Measurements from ENCODE around the gene RSBN1L.
"Not testable (repeated sequence)": the region's sequence is repeated elsewhere in the genome, so short reads cannot be mapped to it uniquely, and the experiment has no call there.

RSBN1L gene

DNA sequence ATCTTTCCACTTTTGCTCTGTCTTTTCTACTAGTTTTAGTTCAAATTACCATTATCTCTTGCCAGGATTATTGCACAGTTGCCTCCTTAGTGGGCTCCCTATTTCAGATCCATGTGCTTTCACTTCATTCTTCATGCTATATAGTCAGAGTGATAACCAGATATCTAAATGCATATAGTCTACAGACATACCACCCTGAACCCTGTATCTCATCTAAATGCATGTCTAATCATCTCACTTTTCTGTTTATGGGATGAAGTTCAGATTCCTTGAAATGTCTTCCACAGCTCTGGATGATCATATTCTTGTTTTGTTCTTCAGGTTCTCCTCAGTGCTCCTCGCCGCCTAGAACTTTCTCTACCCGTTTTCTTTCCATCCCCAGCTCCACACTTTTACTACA lies 13.8 kb downstream of the RSBN1L start:
- DNase-seq (ENCODE audit: low read depth), result no peak
- TF ChIP-seq, protein P1, sequence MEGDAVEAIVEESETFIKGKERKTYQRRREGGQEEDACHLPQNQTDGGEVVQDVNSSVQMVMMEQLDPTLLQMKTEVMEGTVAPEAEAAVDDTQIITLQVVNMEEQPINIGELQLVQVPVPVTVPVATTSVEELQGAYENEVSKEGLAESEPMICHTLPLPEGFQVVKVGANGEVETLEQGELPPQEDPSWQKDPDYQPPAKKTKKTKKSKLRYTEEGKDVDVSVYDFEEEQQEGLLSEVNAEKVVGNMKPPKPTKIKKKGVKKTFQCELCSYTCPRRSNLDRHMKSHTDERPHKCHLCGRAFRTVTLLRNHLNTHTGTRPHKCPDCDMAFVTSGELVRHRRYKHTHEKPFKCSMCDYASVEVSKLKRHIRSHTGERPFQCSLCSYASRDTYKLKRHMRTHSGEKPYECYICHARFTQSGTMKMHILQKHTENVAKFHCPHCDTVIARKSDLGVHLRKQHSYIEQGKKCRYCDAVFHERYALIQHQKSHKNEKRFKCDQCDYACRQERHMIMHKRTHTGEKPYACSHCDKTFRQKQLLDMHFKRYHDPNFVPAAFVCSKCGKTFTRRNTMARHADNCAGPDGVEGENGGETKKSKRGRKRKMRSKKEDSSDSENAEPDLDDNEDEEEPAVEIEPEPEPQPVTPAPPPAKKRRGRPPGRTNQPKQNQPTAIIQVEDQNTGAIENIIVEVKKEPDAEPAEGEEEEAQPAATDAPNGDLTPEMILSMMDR (IDR thresholded peaks at IDR 0.05; ENCODE audit: insufficient read depth, low read depth, low read length, missing control alignments), result no peak

DNA sequence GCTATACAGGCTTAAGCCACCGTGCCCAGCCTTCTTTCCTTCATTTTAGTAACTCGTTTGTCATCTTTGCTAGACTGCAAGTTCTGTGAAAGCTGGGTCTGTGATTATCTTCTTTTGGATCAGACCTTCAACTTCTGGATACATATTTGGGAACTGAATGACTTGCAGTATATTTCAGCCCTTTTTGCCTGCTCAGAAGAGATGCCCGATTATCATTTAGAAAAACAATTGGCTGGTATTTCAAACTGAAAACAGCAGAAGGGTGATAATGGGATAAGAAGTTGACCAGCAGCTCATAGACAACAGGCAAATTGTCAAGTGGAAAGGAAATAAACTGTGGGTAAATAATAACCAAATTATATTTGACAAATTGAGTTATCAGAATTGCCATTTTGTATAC lies 14.6 kb downstream of the RSBN1L start:
- TF ChIP-seq, protein P1 (IDR thresholded peaks at IDR 0.05; ENCODE audit: insufficient read depth, low read depth, low read length, missing control alignments), result no peak
- no peak for DNase-seq (ENCODE audit: low read depth)
- no peak overlapping the region for H3K4me3 ChIP-seq (ENCODE audit: low read length)

More for the DNA sequence above, 13.8 kb downstream of the RSBN1L start:
- H3K4me3 ChIP-seq (ENCODE audit: low read length), result no peak overlapping the region

DNA sequence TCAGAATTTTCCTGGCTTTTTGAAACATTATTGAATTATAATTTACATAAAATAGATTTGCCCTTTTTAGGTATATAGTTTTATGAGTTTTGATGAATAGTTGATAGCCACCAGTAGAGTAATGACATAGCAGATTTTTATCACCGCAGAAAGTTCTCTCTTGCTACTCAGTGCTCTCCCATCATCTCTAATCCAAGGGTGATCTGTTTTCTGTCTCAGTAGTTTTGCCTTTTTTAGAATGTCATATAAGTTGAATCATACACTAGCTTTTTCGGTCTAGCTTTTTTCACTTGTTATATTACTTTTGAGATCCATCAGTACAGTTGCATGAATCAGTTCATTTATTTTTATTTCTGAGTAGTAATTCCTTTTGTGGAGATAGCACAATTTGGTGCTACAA lies 17.9 kb downstream of the RSBN1L start:
- H3K4me3 ChIP-seq (ENCODE audit: low read length), result no peak overlapping the region
- TF ChIP-seq, protein P1 (IDR thresholded peaks at IDR 0.05; ENCODE audit: insufficient read depth, low read depth, low read length, missing control alignments), result no peak
- no peak for DNase-seq (ENCODE audit: low read depth)

DNA sequence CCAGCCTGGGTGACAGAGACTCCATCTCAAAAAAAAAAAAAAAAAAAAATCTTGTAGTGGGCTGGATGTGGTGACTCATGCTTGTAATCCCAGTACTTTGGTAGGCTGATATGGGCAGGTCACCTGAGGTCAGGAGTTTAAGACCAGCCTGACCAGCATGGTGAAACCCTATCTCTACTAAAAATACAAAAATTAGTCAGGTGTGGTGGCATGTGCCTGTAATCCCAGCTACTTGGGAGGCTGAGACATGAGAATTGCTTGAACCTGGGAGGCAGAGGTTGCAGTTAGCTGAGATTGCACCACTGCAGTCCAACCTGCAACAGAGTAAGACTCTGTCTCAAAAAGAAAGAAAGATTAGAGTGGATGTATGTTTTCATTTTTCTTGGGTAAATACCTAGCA lies 18.7 kb downstream of the RSBN1L start:
- not testable (repeated sequence) for H3K4me3 ChIP-seq (ENCODE audit: low read length); DNase-seq (ENCODE audit: low read depth)

DNA sequence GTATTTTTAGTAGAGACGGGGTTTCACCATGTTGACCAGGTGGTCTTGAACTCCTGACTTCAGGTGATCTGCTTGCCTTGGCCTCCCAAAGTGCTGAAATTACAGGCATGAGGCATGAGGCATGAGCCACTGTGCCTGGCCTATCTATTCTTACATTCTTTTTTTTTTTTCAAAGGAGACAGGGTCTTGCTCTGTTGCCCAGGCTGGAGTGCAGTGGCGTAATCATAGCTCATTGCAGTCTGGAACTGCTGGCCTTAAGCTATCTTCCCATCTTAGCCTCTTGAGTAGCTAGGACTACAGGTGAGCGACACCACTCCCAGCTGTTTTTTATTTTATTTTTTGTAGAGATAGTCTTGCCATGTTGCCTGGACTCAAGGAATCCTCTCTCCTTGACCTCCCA lies 20.5 kb downstream of the RSBN1L start:
- DNase-seq (ENCODE audit: low read depth), result no peak
- TF ChIP-seq, protein P1 (IDR thresholded peaks at IDR 0.05; ENCODE audit: insufficient read depth, low read depth, low read length, missing control alignments), result no peak
- no peak overlapping the region for H3K4me3 ChIP-seq (ENCODE audit: low read length)

DNA sequence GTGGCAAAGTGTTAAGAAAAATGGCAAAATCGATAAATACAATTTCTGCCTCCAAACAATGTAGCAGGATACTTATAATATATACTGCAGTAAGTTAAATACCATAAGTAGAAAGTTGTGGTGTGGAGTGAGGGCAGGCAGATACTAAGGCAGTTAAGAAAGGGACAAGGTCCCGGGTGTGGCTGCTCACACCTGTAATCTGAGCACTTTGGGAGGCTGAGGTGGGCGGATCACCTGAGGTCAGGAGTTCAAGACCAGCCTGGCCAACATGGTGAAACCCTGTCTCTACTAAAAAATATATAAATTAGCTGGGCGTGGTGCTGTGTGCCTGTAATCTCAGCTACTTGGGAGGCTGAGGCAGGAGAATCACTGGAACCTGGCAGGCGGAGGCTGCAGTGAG lies 21.3 kb downstream of the RSBN1L start:
- not testable (repeated sequence) for H3K4me3 ChIP-seq (ENCODE audit: low read length); DNase-seq (ENCODE audit: low read depth)

DNA sequence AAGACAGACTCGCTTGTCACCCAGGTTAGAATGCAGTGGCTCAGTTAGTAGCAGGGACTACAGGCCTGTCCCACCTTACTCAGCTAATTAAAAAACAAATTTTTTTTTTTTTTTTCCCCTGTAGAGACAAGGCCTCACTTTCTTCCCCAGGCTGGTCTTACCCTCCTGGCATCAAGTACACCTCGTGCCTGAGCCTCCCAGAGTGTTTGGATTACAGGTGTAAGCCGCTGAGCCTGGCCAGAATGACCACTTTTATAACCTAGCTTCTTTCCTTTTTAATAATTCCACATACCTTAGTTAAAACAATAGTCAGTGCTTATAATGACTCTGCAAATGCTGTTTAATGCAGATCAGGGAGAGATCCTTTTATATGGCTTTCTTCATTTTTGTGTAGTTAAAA lies 31.3 kb downstream of the RSBN1L start:
- no peak for DNase-seq (ENCODE audit: low read depth)
- TF ChIP-seq, protein P1 (IDR thresholded peaks at IDR 0.05; ENCODE audit: insufficient read depth, low read depth, low read length, missing control alignments), result no peak

DNA sequence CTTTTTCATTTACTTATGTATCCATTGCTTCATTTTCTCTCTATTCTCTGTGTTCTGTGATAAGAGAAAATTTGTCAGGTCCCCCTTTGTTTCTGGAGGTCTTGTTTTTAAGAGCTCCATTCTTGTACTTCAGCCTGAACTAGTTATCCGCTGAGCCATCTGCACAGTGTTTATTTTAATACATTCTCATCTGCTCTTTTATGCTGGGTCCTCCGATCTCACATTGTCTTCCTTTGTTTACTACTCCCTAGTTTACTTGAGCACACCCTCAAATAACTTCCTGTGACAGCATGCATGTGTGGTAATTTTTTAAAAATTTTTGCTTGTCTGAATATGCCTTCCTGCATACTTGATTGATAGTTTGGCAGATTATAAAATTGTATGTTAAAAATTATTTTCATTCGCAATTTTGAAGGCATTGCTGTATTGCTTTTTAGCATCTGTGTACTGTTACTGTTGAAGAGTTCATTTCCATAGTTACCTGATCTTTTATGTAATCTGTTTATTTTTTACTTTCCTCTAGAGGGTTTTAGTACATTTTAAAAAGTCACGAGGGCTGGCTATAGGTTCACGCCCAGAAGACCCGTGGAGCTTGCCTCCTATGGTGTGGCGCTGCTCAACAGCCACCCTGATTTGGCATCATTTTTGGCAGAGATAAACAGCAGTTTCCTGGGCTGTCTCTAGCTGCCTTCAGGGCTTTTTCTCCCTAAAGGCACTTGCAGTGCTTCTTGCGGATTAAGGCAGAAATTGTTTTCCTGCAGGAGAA lies 31.9 kb downstream of the RSBN1L start:
- no peak overlapping the region for H3K4me3 ChIP-seq (ENCODE audit: low read length)
- peak; percentile 54 for DNase-seq (ENCODE audit: low read depth)
- TF ChIP-seq, protein P1 (IDR thresholded peaks at IDR 0.05; ENCODE audit: insufficient read depth, low read depth, low read length, missing control alignments), result no peak

More for the DNA sequence above, 31.3 kb downstream of the RSBN1L start:
- no peak overlapping the region for H3K4me3 ChIP-seq (ENCODE audit: low read length)
